Stimulated activated naive CD8-positive, alpha-beta T cell treated with anti-CD3 and anti-CD28 coated beads, Interleukin-15, Interleukin-2, amounts not matched to agents 100 ng/mL and 50 ng/mL, for 24 hours (primary cell): Measurements from ENCODE around the gene IDI2.
"Not testable (repeated sequence)": the region's sequence is repeated elsewhere in the genome, so short reads cannot be mapped to it uniquely, and the experiment has no call there.

Experiments
- H3K27ac Mint-ChIP-seq: one replicate; pipeline ENCODE4 v1.8.0; 2021; ENCODE audit warnings: mild to moderate bottlenecking, mixed read lengths
- H3K27me3 Mint-ChIP-seq: one replicate; pipeline ENCODE4 v1.8.0; 2021; ENCODE audit warnings: mixed read lengths
- H3K36me3 Mint-ChIP-seq: one replicate; pipeline ENCODE4 v1.8.0; 2021; ENCODE audit warnings: low read depth, mixed read lengths
- H3K4me1 Mint-ChIP-seq: one replicate; pipeline ENCODE4 v1.8.0; 2021; ENCODE audit warnings: low read depth, mixed read lengths
- H3K4me3 Mint-ChIP-seq: one replicate; pipeline ENCODE4 v1.8.0; 2021; ENCODE audit warnings: mild to moderate bottlenecking, mixed read lengths
- H3K9me3 Mint-ChIP-seq: one replicate; pipeline ENCODE4 v1.8.0; 2021; ENCODE audit warnings: mixed read lengths

IDI2 gene

GRCh38 chr10:1054684-1055083 lies 29.0 kb upstream of the IDI2 start:
- H3K27ac Mint-ChIP-seq = peak overlapping the region; percentile 37
- H3K9me3 Mint-ChIP-seq = no peaks in the 10 kb centered on the region
- peak overlapping the region; percentile 94 for H3K4me3 Mint-ChIP-seq
- H3K27me3 Mint-ChIP-seq = no peaks in the 10 kb centered on the region
- peaks cover 46% of the 10 kb centered on the region for H3K36me3 Mint-ChIP-seq
- peaks cover 80% of the 10 kb centered on the region for H3K4me1 Mint-ChIP-seq

DNA sequence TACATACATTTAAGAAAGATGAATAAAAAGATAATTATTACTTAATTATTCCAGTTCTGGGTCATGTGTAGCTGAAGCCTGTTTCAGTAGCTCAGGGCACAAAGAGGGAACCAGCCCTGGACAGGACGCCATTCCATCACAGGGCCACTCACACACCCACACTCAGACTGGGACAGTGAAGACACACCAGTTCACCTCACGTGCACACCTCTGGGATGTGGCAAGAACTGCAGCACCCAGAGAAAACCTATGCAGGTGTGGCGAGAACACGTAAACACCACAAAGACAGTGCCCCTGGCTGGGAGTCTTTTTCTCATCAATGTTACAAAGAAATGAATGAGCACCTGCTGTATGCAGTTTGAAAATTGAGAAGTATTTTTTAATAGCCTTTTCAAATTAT lies 24.9 kb upstream of the IDI2 start:
- Mint-ChIP-seq H3K27me3 (no peaks in the 10 kb centered on the region), H3K4me3 (peak overlapping the region; percentile 98), H3K9me3 (no peaks in the 10 kb centered on the region), H3K27ac (peak overlapping the region; percentile 61), H3K4me1 (peaks cover 72% of the 10 kb centered on the region), H3K36me3 (peaks cover 56% of the 10 kb centered on the region)

DNA sequence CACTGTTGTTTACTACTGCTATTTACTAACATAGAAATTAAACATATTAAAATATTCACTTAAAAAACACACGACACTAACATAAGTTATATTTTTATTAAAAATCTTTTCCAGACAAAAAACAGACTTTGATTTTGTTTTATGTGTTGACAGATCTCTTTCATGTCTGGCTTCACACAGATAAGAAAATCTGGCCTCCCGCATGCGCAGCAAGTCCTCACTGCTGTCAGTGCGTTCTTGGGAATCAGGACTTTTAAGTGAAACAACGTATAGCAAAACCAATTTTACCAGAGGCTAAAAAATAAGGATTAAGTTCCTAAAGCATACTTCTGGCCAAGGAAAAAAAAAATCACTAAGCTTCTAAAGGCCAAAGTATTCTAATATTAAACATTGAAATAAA lies 24.5 kb upstream of the IDI2 start:
- H3K9me3 Mint-ChIP-seq = no peaks in the 10 kb centered on the region
- peak overlapping the region; percentile 97 for H3K27ac Mint-ChIP-seq
- H3K36me3 Mint-ChIP-seq = peaks cover 61% of the 10 kb centered on the region
- H3K27me3 Mint-ChIP-seq = no peaks in the 10 kb centered on the region
- H3K4me3 Mint-ChIP-seq = peak overlapping the region; percentile 98
- H3K4me1 Mint-ChIP-seq = peaks cover 73% of the 10 kb centered on the region

GRCh38 chr10:1049425-1049958 lies 23.8 kb upstream of the IDI2 start:
- Mint-ChIP-seq H3K36me3 (peaks cover 67% of the 10 kb centered on the region), H3K4me1 (peaks cover 73% of the 10 kb centered on the region), H3K4me3 (peak overlapping the region; percentile 98), H3K27me3 (no peaks in the 10 kb centered on the region), H3K27ac (peak overlapping the region; percentile 97), H3K9me3 (no peaks in the 10 kb centered on the region)

- Mint-ChIP-seq H3K36me3 (peaks cover 69% of the 10 kb centered on the region), H3K27me3 (no peaks in the 10 kb centered on the region), H3K4me3 (peak within 1 kb of the TSS; percentile 98), H3K4me1 (peaks cover 73% of the 10 kb centered on the region), H3K9me3 (no peaks in the 10 kb centered on the region), H3K27ac (peak within 1 kb of the TSS; percentile 97)
Measured at GRCh38 chr10:1048732-1049424, 23.2 kb upstream of the IDI2 start, which contains the start of gene IDI1. IDI1 (minus strand) TSS chr10:1049119; CDS start chr10:1049003, 116 bp downstream.

DNA sequence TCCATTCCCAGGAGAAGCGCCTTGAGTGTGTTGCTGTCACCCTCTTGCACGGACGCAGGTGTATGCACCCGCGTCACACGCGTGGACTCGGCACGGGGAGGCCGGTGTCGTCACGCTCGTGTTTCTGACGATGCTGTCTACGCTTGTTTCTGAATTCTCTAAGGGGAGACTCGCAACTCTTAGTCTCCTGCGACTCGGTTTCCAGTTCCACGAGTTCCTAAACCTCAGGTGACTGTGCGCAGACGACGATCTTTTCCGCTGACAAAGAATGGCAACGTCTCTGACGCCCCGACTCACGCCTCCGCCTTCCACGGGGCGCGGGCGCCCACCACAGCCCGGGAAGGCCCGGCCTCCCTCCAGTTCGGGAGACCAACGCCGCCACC lies 22.7 kb upstream of the IDI2 start:
- Mint-ChIP-seq H3K9me3 (no peaks in the 10 kb centered on the region), H3K4me1 (peaks cover 73% of the 10 kb centered on the region), H3K36me3 (peaks cover 66% of the 10 kb centered on the region), H3K4me3 (peak overlapping the region; percentile 98), H3K27ac (peak overlapping the region; percentile 97), H3K27me3 (no peaks in the 10 kb centered on the region)

- no peaks in the 10 kb centered on the region for H3K9me3 Mint-ChIP-seq
Measured at GRCh38 chr10:1047937-1048336, 22.3 kb upstream of the IDI2 start.

GRCh38 chr10:1045415-1045814 lies 19.8 kb upstream of the IDI2 start:
- peak overlapping the region; percentile 80 for H3K27ac Mint-ChIP-seq

More at GRCh38 chr10:1047937-1048336, 22.3 kb upstream of the IDI2 start:
- Mint-ChIP-seq H3K27ac (peak overlapping the region; percentile 97), H3K27me3 (no peaks in the 10 kb centered on the region), H3K4me3 (peak overlapping the region; percentile 98), H3K4me1 (peaks cover 73% of the 10 kb centered on the region), H3K36me3 (peaks cover 66% of the 10 kb centered on the region)

DNA sequence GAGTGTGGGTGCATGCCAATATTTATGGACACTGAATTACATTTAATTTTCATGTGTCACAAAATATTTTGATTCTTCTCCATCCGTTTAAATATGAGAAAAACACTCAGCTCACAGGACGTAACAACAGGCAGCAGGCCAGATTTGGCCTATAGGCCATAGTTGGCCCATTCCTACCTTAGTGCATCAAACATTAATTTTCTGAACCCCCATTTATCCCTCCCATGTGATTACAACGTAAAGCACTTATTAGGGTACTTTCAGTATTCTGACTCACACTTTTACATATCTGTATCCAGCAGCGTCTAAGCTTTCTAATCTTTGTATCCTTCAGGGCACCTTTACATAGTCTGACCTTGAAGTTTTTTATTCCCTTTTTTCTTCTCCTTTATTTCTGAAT lies 19.3 kb upstream of the IDI2 start:
- Mint-ChIP-seq H3K27ac (peak overlapping the region; percentile 80), H3K4me3 (peak overlapping the region; percentile 56), H3K27me3 (no peaks in the 10 kb centered on the region), H3K36me3 (peaks cover 56% of the 10 kb centered on the region), H3K4me1 (peaks cover 44% of the 10 kb centered on the region), H3K9me3 (no peaks in the 10 kb centered on the region)

More at GRCh38 chr10:1045415-1045814, 19.8 kb upstream of the IDI2 start:
- H3K36me3 Mint-ChIP-seq = peaks cover 56% of the 10 kb centered on the region
- H3K4me1 Mint-ChIP-seq = peaks cover 48% of the 10 kb centered on the region
- H3K27me3 Mint-ChIP-seq = no peaks in the 10 kb centered on the region
- H3K4me3 Mint-ChIP-seq = peak overlapping the region; percentile 56
- no peaks in the 10 kb centered on the region for H3K9me3 Mint-ChIP-seq

DNA sequence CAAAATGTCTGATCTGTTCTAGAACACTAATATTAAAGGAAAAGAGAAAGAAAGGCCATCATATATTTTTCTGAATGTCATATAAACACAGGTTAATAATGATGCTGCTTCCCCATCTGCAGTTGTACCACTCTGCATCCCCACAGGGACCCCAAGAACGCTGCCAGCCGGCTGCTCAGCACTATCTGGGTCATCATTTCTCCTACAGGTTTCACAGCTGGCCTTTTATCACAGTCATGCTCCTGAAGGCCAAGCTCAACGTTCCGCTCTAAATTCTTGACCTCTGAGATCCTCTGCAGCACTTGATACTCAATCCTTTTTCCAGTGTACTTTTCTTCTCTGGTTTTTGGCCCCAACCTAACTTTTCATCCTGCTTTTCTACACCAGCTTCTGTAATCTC lies 18.5 kb upstream of the IDI2 start:
- H3K36me3 Mint-ChIP-seq = peaks cover 53% of the 10 kb centered on the region
- H3K4me1 Mint-ChIP-seq = peaks cover 44% of the 10 kb centered on the region
- H3K9me3 Mint-ChIP-seq = no peaks in the 10 kb centered on the region
- H3K27me3 Mint-ChIP-seq = no peaks in the 10 kb centered on the region
- peak overlapping the region; percentile 56 for H3K4me3 Mint-ChIP-seq
- H3K27ac Mint-ChIP-seq = peak overlapping the region; percentile 69

DNA sequence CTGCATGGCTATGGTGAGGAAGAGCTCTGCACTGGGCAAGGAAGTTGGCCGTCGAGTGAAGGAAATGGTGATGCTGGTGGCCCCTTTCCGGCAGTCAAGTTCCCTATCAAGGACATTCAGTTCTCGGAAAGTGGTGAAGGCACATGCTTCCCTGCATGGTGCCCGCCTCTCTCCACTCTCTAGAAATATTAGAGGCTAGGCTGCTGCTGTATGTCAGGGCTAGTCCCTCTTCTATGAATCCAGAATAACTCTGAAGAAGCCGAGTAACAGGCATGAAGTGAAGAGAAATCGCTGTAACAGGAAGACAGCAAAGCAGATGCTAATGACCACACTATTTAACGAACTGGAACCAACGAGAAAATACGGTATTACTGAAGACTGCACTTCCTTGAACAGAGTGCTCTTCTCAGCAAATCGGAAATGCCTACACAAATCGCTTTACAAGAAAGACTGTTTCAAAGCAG lies 17.9 kb upstream of the IDI2 start:
- Mint-ChIP-seq H3K4me3 (peak overlapping the region; percentile 56), H3K4me1 (peaks cover 44% of the 10 kb centered on the region), H3K36me3 (peaks cover 53% of the 10 kb centered on the region), H3K27ac (peak overlapping the region; percentile 69), H3K9me3 (no peaks in the 10 kb centered on the region), H3K27me3 (no peaks in the 10 kb centered on the region)

- Mint-ChIP-seq H3K27me3 (no peaks in the 10 kb centered on the region), H3K4me3 (no peak overlapping the region), H3K9me3 (no peaks in the 10 kb centered on the region), H3K4me1 (peaks cover 34% of the 10 kb centered on the region), H3K27ac (no peak overlapping the region), H3K36me3 (peaks cover 52% of the 10 kb centered on the region)
Measured at GRCh38 chr10:1041514-1041913, 15.9 kb upstream of the IDI2 start.

- H3K4me3 Mint-ChIP-seq = no peak overlapping the region
- peaks cover 44% of the 10 kb centered on the region for H3K36me3 Mint-ChIP-seq
- peak overlapping the region; percentile 40 for H3K27ac Mint-ChIP-seq
- no peaks in the 10 kb centered on the region for H3K9me3 Mint-ChIP-seq
- no peaks in the 10 kb centered on the region for H3K27me3 Mint-ChIP-seq
- peaks cover 27% of the 10 kb centered on the region for H3K4me1 Mint-ChIP-seq
Measured at GRCh38 chr10:1040133-1040532, 14.5 kb upstream of the IDI2 start.

DNA sequence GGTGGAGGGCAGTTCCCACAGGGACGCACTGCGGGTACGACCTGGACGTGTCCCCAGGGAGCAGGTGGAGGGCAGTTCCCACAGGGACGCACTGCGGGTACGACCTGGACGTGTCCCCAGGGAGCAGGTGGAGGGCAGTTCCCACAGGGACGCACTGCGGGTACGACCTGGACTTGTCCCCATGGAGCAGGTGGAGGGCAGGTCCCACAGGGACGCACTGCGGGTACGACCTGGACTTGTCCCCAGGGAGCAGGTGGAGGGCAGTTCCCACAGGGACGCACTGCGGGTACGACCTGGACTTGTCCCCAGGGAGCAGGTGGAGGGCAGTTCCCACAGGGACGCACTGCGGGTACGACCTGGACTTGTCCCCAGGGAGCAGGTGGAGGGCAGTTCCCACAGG lies 13.1 kb upstream of the IDI2 start:
- H3K4me1 Mint-ChIP-seq = peaks cover 13% of the 10 kb centered on the region
- H3K36me3 Mint-ChIP-seq = peaks cover 36% of the 10 kb centered on the region
- H3K27ac Mint-ChIP-seq = not testable (repeated sequence)

GRCh38 chr10:1037098-1037497 lies 11.4 kb upstream of the IDI2 start:
- peaks cover 5% of the 10 kb centered on the region for H3K4me1 Mint-ChIP-seq
- no peaks in the 10 kb centered on the region for H3K9me3 Mint-ChIP-seq
- H3K27me3 Mint-ChIP-seq = no peaks in the 10 kb centered on the region
- H3K36me3 Mint-ChIP-seq = peaks cover 37% of the 10 kb centered on the region
- H3K27ac Mint-ChIP-seq = peak overlapping the region; percentile 71
- H3K4me3 Mint-ChIP-seq = no peak overlapping the region

More for the DNA sequence above, 13.1 kb upstream of the IDI2 start:
- H3K9me3 Mint-ChIP-seq, H3K4me3 Mint-ChIP-seq, H3K27me3 Mint-ChIP-seq: not testable (repeated sequence)
